Spleen (tissue), 11 donors: ENCODE measurements around the gene SKP1. TPM values are rescaled to one million over a fixed set of nuclear protein-coding genes. Genes with fewer than 3 reads are reported as not detected.
"Not testable (repeated sequence)": the region's sequence is repeated elsewhere in the genome, so short reads cannot be mapped to it uniquely, and the experiment has no call there.

Experiments used
- DNase-seq: peaks from one replicate; pipeline ENCODE4 v3.0.0-alpha.2; 2020
- H3K27ac ChIP-seq, 8 donors: fragments of 200-600 bp; sonication (generic) in 7 of 8; 1 replicate in 4 of 8; 2 replicates in 4 of 8; pipeline versions ENCODE4 v1.5.0 to v1.8.0; 2016 to 2021; ENCODE audit warnings: inconsistent platforms in 4 of 8, mild to moderate bottlenecking in 4 of 8, moderate library complexity in 1 of 8
- H3K27me3 ChIP-seq, 7 donors: fragments of 200-600 bp; sonication (generic) in 6 of 7; replicated peaks in 1 of 7; 1 replicate in 4 of 7; 2 replicates in 3 of 7; pipeline versions ENCODE4 v1.5.0 to v1.8.0; 2016 to 2021; ENCODE audit warnings: inconsistent platforms in 3 of 7, mild to moderate bottlenecking in 1 of 7
- H3K36me3 ChIP-seq, 6 donors: fragments of 200-600 bp; sonication (generic) in 5 of 6; 1 replicate in 4 of 6; 2 replicates in 2 of 6; pipeline versions ENCODE4 v1.5.0 to v1.8.0; 2016 to 2021; ENCODE audit warnings: inconsistent platforms in 2 of 6
- H3K4me1 ChIP-seq, 6 donors: fragments of 200-600 bp; sonication (generic) in 5 of 6; 1 replicate in 3 of 6; 2 replicates in 3 of 6; pipeline versions ENCODE4 v1.5.0 to v1.8.0; 2016 to 2021; ENCODE audit warnings: inconsistent platforms in 3 of 6
- H3K4me3 ChIP-seq, 8 donors: fragments of 200-600 bp; sonication (generic) in 7 of 8; 1 replicate in 4 of 8; 2 replicates in 4 of 8; pipeline versions ENCODE4 v1.5.0 to v1.8.0; 2016 to 2021; ENCODE audit warnings: inconsistent platforms in 4 of 8, mild to moderate bottlenecking in 4 of 8, moderate library complexity in 2 of 8
- H3K9me3 ChIP-seq, 8 donors: fragments of 200-600 bp; sonication (generic) in 7 of 8; 1 replicate in 4 of 8; 2 replicates in 4 of 8; pipeline versions ENCODE4 v1.5.0 to v1.8.0; 2016 to 2021; ENCODE audit warnings: inconsistent platforms in 4 of 8
- CTCF ChIP-seq, 11 experiments: fragments of 200-600 bp in 7 of 11; fragments of 450-650 bp in 4 of 11; sonication (generic) in 4 of 11; IDR thresholded peaks in 8 of 11; conservative IDR thresholded peaks in 3 of 11; 1 replicate in 7 of 11; 2 replicates in 4 of 11; pipeline versions ENCODE4 v1.4.0 to v1.8.0; 2016 to 2021; ENCODE audit warnings: antibody characterized with exemption in 11 of 11, inconsistent platforms in 4 of 11, mild to moderate bottlenecking in 1 of 11
- POLR2A ChIP-seq, 3 donors: fragments of 450-650 bp; IDR thresholded peaks; one replicate each; pipeline ENCODE4 v1.5.1; 2017; ENCODE audit warnings: antibody characterized with exemption in 3 of 3, mild to moderate bottlenecking in 1 of 3
- POLR2AphosphoS5 ChIP-seq, 3 donors: sonication (generic); formaldehyde crosslinking; IDR thresholded peaks; one replicate each; pipeline ENCODE4 v1.5.1; 2017; ENCODE audit warnings: antibody characterized with exemption in 3 of 3
- WGBS, 5 donors: extraction: QIAGEN DNeasy Blood & Tissue Kit in 3 of 5; methylation state at CpG; one replicate each; pipeline versions ENCODE4 v1.1.5 to v1.1.7; 2013 to 2018; 5-methylcytosine and 5-hydroxymethylcytosine counted together
- intact Hi-C: fragments of 100-400 bp; cut with DNase I; formaldehyde crosslinking; loops from one replicate; pipeline ENCODE4 v1.15.0; 2023; ENCODE audit warnings: low total_unique reads
- polyA plus RNA-seq, 3 donors: library from polyadenylated mRNA; stranded (reverse); fragments of 200-250 nt; gene quantifications; one replicate each; pipeline ENCODE4 v1.2.1, GENCODE V29; 2013
- total RNA-seq, 7 donors: library from RNA; depleted of rRNA in 3 of 7; stranded (reverse); fragments of >200 nt in 3 of 7; fragmentation: NEBNext Ultra II Directional in 4 of 7; extraction: Animal tissue kit (Norgen Biotek cat#: 25700) in 4 of 7; gene quantifications; one replicate each; pipeline versions ENCODE4 v1.1.0 to v1.2.1, GENCODE V29; 2016 to 2021
- donor health status: healthy with polysubstance abuse.
- donor health status: DM: no; HTN: no; CAD: no; lungs with moderate emphysema.
- donor health status: DM: no; HTN: no; CAD: no.
- donor health status: Bipolar disorder and iron deficiency.
- donor health status: healthy.
- donor health status: DM: no; HTN: no; CAD: no.
- donor health status: DM: yes; HTN: yes; CAD: no.

The SKP1 gene
- total and polyA plus RNA-seq, 10 donors, result 121 to 354 (median 202) TPM

- no peak overlapping the region for H3K4me3 ChIP-seq
- peaks cover 2 to 100% (median 70%) of the 10 kb centered on the region in 6 donors for H3K36me3 ChIP-seq
- intact Hi-C loops, result no loop called here
- peaks cover 4 to 37% (median 29%) of the 10 kb centered on the region in 6 donors for H3K4me1 ChIP-seq
- H3K27ac ChIP-seq, result no peak overlapping the region
- TF ChIP-seq CTCF (IDR thresholded peaks at IDR 0.05 in 8 of 11, conservative IDR thresholded peaks at IDR 0.05 in 3 of 11) (no peak), POLR2A (IDR thresholded peaks at IDR 0.05) (no peak), POLR2AphosphoS5 (IDR thresholded peaks at IDR 0.05) (no peak)
- 83 to 97% (median 95%) methylated on average over 3 of the region's 3 CpGs for WGBS, 5 donors
- no peaks in the 10 kb centered on the region for H3K27me3 ChIP-seq
- H3K9me3 ChIP-seq, result no peaks in the 10 kb centered on the region
- DNase-seq, result no peak
These were observed 23.5 kb downstream of the SKP1 start for GRCh38 chr5:134153241-134153640.

GRCh38 chr5:134152173-134152832 is 24.4 kb downstream of the SKP1 start:
- intact Hi-C loops, H3K9me3 ChIP-seq, H3K27ac ChIP-seq, H3K27me3 ChIP-seq, H3K4me3 ChIP-seq: not testable (repeated sequence)
- peak; percentile 30 for DNase-seq
- peaks cover 0 to 100% (median 68%) of the 10 kb centered on the region in 6 donors for H3K36me3 ChIP-seq
- TF ChIP-seq POLR2AphosphoS5 (IDR thresholded peaks at IDR 0.05), result peak in 2 of 3 donors; percentile 14 to 42
- H3K4me1 ChIP-seq, result peaks cover 4 to 39% (median 29%) of the 10 kb centered on the region in 6 donors
- WGBS, 5 donors, result 94 to 97% (median 97%) methylated on average over 15 of the region's 15 CpGs

GRCh38 chr5:134151723-134152122 is 25.0 kb downstream of the SKP1 start:
- peak overlapping the region in 2 of 8 donors; percentile 51 to 75 for H3K27ac ChIP-seq
- 95 to 100% (median 96%) methylated on average over 3 of the region's 3 CpGs for WGBS, 5 donors
- intact Hi-C loops, result no loop called here

GRCh38 chr5:134149571-134150303 is 27.0 kb downstream of the SKP1 start:
- intact Hi-C loops, result loop anchor here (5.0 kb wide), 1 partner anchor 47 kb away; no protein-coding TSS in a partner anchor
- 73 to 86% (median 79%) methylated on average over 4 of the region's 4 CpGs for WGBS, 5 donors
- Histone ChIP-seq H3K4me3 (no peak overlapping the region), H3K4me1 (peaks cover 5 to 61% (median 35%) of the 10 kb centered on the region in 6 donors), H3K36me3 (peaks cover 0 to 100% (median 68%) of the 10 kb centered on the region in 6 donors), H3K27ac (peak overlapping the region in 6 of 8 donors; percentile 51 to 75 (median 68)), H3K9me3 (no peaks in the 10 kb centered on the region), H3K27me3 (no peaks in the 10 kb centered on the region)
- TF ChIP-seq CTCF (IDR thresholded peaks at IDR 0.05 in 8 of 11, conservative IDR thresholded peaks at IDR 0.05 in 3 of 11) (no peak), POLR2A (IDR thresholded peaks at IDR 0.05) (no peak), POLR2AphosphoS5 (IDR thresholded peaks at IDR 0.05) (peak in 1 of 3 donors; percentile 54)
- peak; percentile 27 for DNase-seq

More at GRCh38 chr5:134151723-134152122, 25.0 kb downstream of the SKP1 start:
- TF ChIP-seq CTCF (IDR thresholded peaks at IDR 0.05 in 8 of 11, conservative IDR thresholded peaks at IDR 0.05 in 3 of 11) (no peak), POLR2AphosphoS5 (IDR thresholded peaks at IDR 0.05) (peak in 1 of 3 donors; percentile 48), POLR2A (IDR thresholded peaks at IDR 0.05) (no peak)
- Histone ChIP-seq H3K4me3 (no peak overlapping the region), H3K36me3 (peaks cover 0 to 100% (median 65%) of the 10 kb centered on the region in 6 donors), H3K9me3 (no peaks in the 10 kb centered on the region), H3K27me3 (no peaks in the 10 kb centered on the region), H3K4me1 (peaks cover 4 to 45% (median 29%) of the 10 kb centered on the region in 6 donors)
- DNase-seq, result no peak
